ENCODE results near the gene ITIH4. TPM values are rescaled to one million over a fixed set of nuclear protein-coding genes. Genes with fewer than 3 reads are reported as not detected.

Gene ITIH4
- total RNA-seq, 3 donors from 2014 or later = 1.9 to 6.0 (median 4.3) TPM

DNA sequence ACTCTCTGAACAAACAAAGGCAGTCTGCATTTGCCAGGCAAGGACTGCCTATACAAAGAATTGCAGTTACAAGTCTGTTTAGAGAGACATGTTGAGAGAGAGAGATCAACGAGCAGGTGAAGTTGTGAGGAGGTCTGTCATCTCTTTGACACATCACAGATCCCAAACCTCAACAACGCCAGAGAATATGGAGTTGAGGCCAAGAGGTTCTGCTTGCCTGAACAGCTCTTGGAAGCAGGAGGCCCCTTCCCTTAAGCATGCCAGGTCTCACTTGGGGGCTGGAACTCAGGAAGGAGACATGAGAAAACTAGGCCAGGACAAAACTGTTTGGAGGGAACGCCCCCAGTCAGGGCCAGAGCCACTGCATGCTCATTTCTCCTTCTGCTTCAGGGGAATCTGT, 26.7 kb upstream of the ITIH4 start:
- TF ChIP-seq, protein P1, sequence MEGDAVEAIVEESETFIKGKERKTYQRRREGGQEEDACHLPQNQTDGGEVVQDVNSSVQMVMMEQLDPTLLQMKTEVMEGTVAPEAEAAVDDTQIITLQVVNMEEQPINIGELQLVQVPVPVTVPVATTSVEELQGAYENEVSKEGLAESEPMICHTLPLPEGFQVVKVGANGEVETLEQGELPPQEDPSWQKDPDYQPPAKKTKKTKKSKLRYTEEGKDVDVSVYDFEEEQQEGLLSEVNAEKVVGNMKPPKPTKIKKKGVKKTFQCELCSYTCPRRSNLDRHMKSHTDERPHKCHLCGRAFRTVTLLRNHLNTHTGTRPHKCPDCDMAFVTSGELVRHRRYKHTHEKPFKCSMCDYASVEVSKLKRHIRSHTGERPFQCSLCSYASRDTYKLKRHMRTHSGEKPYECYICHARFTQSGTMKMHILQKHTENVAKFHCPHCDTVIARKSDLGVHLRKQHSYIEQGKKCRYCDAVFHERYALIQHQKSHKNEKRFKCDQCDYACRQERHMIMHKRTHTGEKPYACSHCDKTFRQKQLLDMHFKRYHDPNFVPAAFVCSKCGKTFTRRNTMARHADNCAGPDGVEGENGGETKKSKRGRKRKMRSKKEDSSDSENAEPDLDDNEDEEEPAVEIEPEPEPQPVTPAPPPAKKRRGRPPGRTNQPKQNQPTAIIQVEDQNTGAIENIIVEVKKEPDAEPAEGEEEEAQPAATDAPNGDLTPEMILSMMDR (IDR thresholded peaks at IDR 0.05) = no peak
- Histone ChIP-seq H3K36me3 (ENCODE audit: low read depth) (no peaks in the 10 kb centered on the region), H3K4me3 (no peak overlapping the region), H3K4me1 (ENCODE audit: low read depth) (no peaks in the 10 kb centered on the region), H3K9me3 (no peaks in the 10 kb centered on the region)
- intact Hi-C loops (cut with DNase I, micrococcal nuclease) = no loop called here
- DNase-seq (no peak), ATAC-seq (no peak)

DNA sequence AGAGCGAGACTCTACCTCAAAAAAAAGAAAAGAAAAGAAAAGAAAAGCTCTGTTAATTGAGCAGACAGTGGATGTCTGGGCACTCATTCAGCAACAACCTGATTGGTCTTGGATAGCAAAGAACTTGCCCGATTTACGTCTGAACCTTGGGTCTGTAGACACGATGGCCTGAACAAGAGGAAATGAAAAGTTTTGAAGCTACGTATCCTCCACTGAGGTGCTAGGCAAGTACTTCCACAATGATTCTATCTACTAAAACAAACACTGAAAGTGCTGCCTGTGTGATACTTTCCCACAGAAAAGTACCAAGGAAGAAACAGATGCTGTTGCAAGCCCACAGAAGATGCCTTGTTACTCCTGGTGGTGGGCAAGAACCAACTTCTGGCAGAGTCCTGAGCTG, 26.2 kb upstream of the ITIH4 start:
- no peak for DNase-seq
- intact Hi-C loops (cut with DNase I, micrococcal nuclease) = no loop called here
- ATAC-seq = no peak
- TF ChIP-seq, protein P1 (IDR thresholded peaks at IDR 0.05) = no peak
- H3K9me3 ChIP-seq = no peaks in the 10 kb centered on the region
- no peak overlapping the region for H3K4me3 ChIP-seq
- no peaks in the 10 kb centered on the region for H3K4me1 ChIP-seq (ENCODE audit: low read depth)
- no peaks in the 10 kb centered on the region for H3K36me3 ChIP-seq (ENCODE audit: low read depth)

DNA sequence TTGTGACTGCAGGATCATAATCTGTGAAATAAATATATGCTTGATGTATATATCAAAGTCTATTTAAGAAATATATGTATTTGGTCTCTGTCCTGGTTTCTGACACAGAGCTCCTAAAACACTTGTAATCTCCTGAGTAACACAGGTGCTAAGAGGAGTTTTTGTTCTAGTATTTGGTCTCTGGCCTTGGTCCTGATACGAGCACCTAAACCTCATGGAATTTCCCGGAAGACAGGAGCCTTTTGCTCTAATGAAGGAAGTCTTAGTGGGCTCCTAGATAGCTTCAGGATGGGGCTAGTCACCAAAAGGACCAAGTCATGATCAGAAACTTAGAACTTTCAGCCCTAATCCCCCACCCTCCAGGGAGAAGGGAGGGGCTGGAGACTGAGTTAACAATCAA, 23.5 kb upstream of the ITIH4 start:
- intact Hi-C loops (cut with DNase I, micrococcal nuclease) = no loop called here
- TF ChIP-seq, protein P1 (IDR thresholded peaks at IDR 0.05) = no peak
- ATAC-seq (no peak), DNase-seq (no peak)
- H3K36me3 ChIP-seq (ENCODE audit: low read depth) = no peaks in the 10 kb centered on the region
- H3K4me1 ChIP-seq (ENCODE audit: low read depth) = no peaks in the 10 kb centered on the region
- no peaks in the 10 kb centered on the region for H3K9me3 ChIP-seq
- H3K4me3 ChIP-seq = no peak overlapping the region

DNA sequence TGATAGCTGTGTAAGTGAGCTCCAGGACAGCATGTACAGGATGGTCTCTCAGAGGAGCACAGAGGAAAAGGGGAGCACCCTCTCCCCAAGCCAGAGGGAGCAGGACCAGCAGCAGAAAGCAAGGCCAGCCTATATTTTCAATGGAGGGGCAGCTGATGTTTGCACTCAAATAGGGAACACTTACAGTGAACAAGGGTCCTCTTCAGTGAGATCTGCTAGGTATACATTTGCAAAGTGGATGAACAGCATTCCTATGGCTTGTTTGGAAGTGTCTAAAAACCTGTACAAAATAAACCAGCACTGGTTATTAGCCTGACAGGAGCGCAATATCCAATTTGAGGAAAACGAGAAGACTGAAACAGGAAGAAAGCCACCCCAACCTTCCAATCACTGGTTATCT, 21.9 kb upstream of the ITIH4 start:
- DNase-seq = no peak
- TF ChIP-seq, protein P1 (IDR thresholded peaks at IDR 0.05) = no peak
- no peak for ATAC-seq
- Histone ChIP-seq H3K36me3 (ENCODE audit: low read depth) (no peaks in the 10 kb centered on the region), H3K4me1 (ENCODE audit: low read depth) (no peaks in the 10 kb centered on the region), H3K4me3 (no peak overlapping the region), H3K9me3 (no peaks in the 10 kb centered on the region)
- intact Hi-C loops (cut with DNase I, micrococcal nuclease) = no loop called here

DNA sequence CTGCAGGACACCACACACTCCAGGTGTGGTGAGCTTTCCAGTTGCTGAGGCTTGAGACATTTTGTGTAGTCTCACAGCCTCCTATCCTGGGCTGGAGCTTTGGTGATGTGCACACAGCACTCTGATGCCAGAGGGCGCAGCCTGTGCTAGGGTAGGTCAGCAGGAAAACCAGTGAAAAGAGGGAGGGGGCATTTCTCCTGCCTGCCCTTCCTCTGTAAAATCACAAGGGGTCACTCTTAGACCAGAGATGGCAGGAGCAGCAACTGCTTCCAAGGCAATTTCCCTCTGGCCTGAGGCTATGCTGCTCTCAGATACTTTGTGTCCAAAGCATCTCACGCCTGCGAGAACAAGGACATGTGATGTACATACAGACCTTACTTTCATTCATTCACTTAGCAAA, 20.9 kb upstream of the ITIH4 start:
- peak in 1 of 3 donors; percentile 12 for DNase-seq
- ATAC-seq = peak; percentile 76
- intact Hi-C loops (cut with DNase I, micrococcal nuclease) = no loop called here

More for the DNA sequence above, 20.9 kb upstream of the ITIH4 start:
- TF ChIP-seq, protein P1 (IDR thresholded peaks at IDR 0.05) = no peak
- Histone ChIP-seq H3K36me3 (ENCODE audit: low read depth) (no peaks in the 10 kb centered on the region), H3K4me3 (no peak overlapping the region), H3K4me1 (ENCODE audit: low read depth) (no peaks in the 10 kb centered on the region), H3K9me3 (no peaks in the 10 kb centered on the region)

Data from mucosa of descending colon (tissue), 3 donors.